A549 (cell line): ENCODE data around the gene RETREG1.

Experiments used
- CEBPB ChIP-seq, 2 experiments: fragments of >200 bp in 1 of 2; sonication (Bioruptor Twin) in 1 of 2; formaldehyde crosslinking in 1 of 2; IDR thresholded peaks; 2 replicates each; pipeline ENCODE4 v1.6.1; 2012 to 2016
- ESRRA ChIP-seq: fragments of 150-350 bp; IDR thresholded peaks from 2 replicates; pipeline ENCODE4 v1.6.1; 2014; ENCODE audit warnings: mild to moderate bottlenecking, low read length, borderline replicate concordance
- HEYL ChIP-seq: fragments of 250-450 bp; sonication (Bioruptor Pico); IDR thresholded peaks from 2 replicates; pipeline ENCODE4 v1.8.0; 2021; ENCODE audit warnings: mild to moderate bottlenecking, moderate library complexity
- JUN ChIP-seq, 2 experiments: fragments of >200 bp; sonication (Bioruptor Twin); formaldehyde crosslinking; IDR thresholded peaks; 2 replicates in 1 of 2; 3 replicates in 1 of 2; pipeline ENCODE4 v1.6.1; 2016 to 2017
- POLR2A ChIP-seq: IDR thresholded peaks from 2 replicates; pipeline ENCODE4 v1.6.1; 2012; ENCODE audit warnings: mild to moderate bottlenecking, low read length
- RFX5 ChIP-seq: fragments of 450-650 bp; IDR thresholded peaks from 2 replicates; pipeline ENCODE4 v1.7.1; 2014; ENCODE audit warnings: antibody characterized with exemption, mild to moderate bottlenecking, moderate library complexity
- TF ChIP-seq, protein P1 (sequence below): fragments of 200-600 bp; sonication (generic); IDR thresholded peaks from 2 replicates; pipeline ENCODE4 v1.6.1; 2016; ENCODE audit warnings: antibody characterized with exemption, mild to moderate bottlenecking, moderate library complexity
- TF ChIP-seq, protein P2 (sequence below): fragments of >200 bp; sonication (Bioruptor Twin); formaldehyde crosslinking; IDR thresholded peaks from 3 replicates; pipeline ENCODE4 v1.5.1; 2016
- TF ChIP-seq, protein P3 (sequence below): IDR thresholded peaks from 2 replicates; pipeline ENCODE4 v1.6.1; 2012

DNA sequence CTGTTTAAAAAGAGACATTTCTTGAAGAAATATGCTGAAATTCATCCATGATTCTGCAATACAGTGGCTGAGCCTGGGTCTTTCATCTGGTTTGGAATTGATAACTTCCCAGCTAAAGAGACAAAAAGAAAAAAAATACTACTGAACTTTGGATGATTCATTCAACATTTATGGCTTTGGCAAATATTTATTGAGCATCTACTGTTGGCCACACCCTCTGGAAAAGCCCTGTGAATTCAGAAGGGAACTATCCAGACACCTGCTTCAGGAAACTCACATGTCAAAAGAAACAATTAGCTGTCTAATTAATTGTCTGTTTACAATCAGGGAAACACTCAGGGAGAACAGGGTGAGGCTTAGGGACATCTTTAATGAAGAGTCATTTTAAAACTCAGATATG is 133.4 kb downstream of the RETREG1 start:
- TF ChIP-seq, protein P1, sequence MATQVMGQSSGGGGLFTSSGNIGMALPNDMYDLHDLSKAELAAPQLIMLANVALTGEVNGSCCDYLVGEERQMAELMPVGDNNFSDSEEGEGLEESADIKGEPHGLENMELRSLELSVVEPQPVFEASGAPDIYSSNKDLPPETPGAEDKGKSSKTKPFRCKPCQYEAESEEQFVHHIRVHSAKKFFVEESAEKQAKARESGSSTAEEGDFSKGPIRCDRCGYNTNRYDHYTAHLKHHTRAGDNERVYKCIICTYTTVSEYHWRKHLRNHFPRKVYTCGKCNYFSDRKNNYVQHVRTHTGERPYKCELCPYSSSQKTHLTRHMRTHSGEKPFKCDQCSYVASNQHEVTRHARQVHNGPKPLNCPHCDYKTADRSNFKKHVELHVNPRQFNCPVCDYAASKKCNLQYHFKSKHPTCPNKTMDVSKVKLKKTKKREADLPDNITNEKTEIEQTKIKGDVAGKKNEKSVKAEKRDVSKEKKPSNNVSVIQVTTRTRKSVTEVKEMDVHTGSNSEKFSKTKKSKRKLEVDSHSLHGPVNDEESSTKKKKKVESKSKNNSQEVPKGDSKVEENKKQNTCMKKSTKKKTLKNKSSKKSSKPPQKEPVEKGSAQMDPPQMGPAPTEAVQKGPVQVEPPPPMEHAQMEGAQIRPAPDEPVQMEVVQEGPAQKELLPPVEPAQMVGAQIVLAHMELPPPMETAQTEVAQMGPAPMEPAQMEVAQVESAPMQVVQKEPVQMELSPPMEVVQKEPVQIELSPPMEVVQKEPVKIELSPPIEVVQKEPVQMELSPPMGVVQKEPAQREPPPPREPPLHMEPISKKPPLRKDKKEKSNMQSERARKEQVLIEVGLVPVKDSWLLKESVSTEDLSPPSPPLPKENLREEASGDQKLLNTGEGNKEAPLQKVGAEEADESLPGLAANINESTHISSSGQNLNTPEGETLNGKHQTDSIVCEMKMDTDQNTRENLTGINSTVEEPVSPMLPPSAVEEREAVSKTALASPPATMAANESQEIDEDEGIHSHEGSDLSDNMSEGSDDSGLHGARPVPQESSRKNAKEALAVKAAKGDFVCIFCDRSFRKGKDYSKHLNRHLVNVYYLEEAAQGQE, result no peak
- TF ChIP-seq POLR2A, result no peak
- TF ChIP-seq, protein P2, sequence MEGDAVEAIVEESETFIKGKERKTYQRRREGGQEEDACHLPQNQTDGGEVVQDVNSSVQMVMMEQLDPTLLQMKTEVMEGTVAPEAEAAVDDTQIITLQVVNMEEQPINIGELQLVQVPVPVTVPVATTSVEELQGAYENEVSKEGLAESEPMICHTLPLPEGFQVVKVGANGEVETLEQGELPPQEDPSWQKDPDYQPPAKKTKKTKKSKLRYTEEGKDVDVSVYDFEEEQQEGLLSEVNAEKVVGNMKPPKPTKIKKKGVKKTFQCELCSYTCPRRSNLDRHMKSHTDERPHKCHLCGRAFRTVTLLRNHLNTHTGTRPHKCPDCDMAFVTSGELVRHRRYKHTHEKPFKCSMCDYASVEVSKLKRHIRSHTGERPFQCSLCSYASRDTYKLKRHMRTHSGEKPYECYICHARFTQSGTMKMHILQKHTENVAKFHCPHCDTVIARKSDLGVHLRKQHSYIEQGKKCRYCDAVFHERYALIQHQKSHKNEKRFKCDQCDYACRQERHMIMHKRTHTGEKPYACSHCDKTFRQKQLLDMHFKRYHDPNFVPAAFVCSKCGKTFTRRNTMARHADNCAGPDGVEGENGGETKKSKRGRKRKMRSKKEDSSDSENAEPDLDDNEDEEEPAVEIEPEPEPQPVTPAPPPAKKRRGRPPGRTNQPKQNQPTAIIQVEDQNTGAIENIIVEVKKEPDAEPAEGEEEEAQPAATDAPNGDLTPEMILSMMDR, result no peak
- no peak for TF ChIP-seq ESRRA
- TF ChIP-seq, protein P3, sequence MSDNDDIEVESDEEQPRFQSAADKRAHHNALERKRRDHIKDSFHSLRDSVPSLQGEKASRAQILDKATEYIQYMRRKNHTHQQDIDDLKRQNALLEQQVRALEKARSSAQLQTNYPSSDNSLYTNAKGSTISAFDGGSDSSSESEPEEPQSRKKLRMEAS, result no peak
- no peak for TF ChIP-seq JUN (IDR thresholded peaks at IDR 0.05)
- no peak for TF ChIP-seq RFX5
- no peak for TF ChIP-seq HEYL
- no peak for TF ChIP-seq CEBPB (IDR thresholded peaks at IDR 0.05)
